Stimulated activated memory B cell treated with anti-CD40 and anti-IgM and Interleukin-4, amounts not matched to agents 10 μg/mL and 1 μg/mL and 100 μg/mL, for 72 hours (primary cell): ENCODE data around the gene GGTA1.

ENCODE experiments used
- ATAC-seq: fragments of 150-1000 bp; cut with Tn5 transposase; 2 replicates; pipeline ENCODE4 v1.10.0; 2021
- H3K27ac Mint-ChIP-seq: one replicate; pipeline ENCODE4 v1.8.0; 2022; ENCODE audit warnings: mild to moderate bottlenecking, mixed read lengths
- H3K27me3 Mint-ChIP-seq: one replicate; pipeline ENCODE4 v1.8.0; 2022; ENCODE audit warnings: mixed read lengths
- H3K36me3 Mint-ChIP-seq: one replicate; pipeline ENCODE4 v1.8.0; 2022; ENCODE audit warnings: mixed read lengths
- H3K4me1 Mint-ChIP-seq: one replicate; pipeline ENCODE4 v1.8.0; 2022; ENCODE audit warnings: mixed read lengths
- H3K4me3 Mint-ChIP-seq: one replicate; pipeline ENCODE4 v1.8.0; 2022; ENCODE audit warnings: mild to moderate bottlenecking, moderate library complexity, mixed read lengths
- H3K9me3 Mint-ChIP-seq: one replicate; pipeline ENCODE4 v1.8.0; 2022; ENCODE audit warnings: mixed read lengths

GGTA1 gene

DNA sequence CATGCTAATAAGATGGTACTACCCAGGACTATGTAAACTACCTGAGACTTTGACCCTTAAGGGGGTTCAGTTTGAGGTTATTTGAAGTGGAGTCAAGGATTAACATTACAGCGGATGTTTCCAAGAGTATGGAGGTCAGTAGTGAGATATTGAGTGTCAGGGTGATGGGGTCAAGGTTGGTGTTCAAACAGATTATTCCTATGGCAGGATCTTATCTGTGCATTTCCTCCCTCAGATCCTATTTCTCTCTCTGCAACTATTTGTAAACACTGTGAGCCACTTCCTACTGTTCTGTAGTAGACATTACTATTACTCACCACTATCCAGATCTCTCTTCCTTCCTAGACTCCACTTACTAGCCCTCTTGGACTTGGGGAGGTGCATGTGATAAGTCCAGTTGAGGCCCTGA is 75.6 kb downstream of the GGTA1 start:
- Mint-ChIP-seq H3K27me3 (peaks cover 19% of the 10 kb centered on the region), H3K4me3 (no peak overlapping the region), H3K4me1 (no peaks in the 10 kb centered on the region), H3K9me3 (peaks cover 4% of the 10 kb centered on the region), H3K27ac (no peak overlapping the region), H3K36me3 (peaks cover 30% of the 10 kb centered on the region)
- ATAC-seq = no peak

GRCh38 chr9:121411993-121412392 is 87.7 kb downstream of the GGTA1 start:
- no peaks in the 10 kb centered on the region for H3K4me1 Mint-ChIP-seq
- H3K36me3 Mint-ChIP-seq = no peaks in the 10 kb centered on the region
- H3K27me3 Mint-ChIP-seq = no peaks in the 10 kb centered on the region
- H3K27ac Mint-ChIP-seq = no peak overlapping the region
- no peak overlapping the region for H3K4me3 Mint-ChIP-seq
- ATAC-seq = no peak
- no peaks in the 10 kb centered on the region for H3K9me3 Mint-ChIP-seq

DNA sequence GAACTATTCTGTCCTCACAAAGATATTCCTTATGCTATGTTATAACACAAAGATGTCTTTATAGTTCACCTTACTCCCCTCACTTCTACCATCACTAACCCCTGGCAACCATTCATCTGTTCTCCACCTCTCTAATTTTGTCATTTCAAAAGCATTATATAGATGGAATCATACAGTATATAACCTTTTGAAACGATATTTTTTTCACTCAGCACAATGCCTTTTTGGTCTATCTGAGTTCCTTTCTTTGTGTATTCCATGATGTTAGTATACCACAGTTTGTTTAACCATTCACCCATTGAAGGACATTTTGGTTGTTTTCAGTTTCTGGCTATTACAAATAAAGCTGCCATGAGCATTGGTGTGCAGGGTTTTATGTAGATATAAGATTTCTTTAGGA is 93.7 kb downstream of the GGTA1 start:
- no peaks in the 10 kb centered on the region for H3K27me3 Mint-ChIP-seq
- no peak overlapping the region for H3K27ac Mint-ChIP-seq
- no peak overlapping the region for H3K4me3 Mint-ChIP-seq
- H3K4me1 Mint-ChIP-seq = no peaks in the 10 kb centered on the region
- no peak for ATAC-seq
- H3K36me3 Mint-ChIP-seq = no peaks in the 10 kb centered on the region
- H3K9me3 Mint-ChIP-seq = peaks cover 4% of the 10 kb centered on the region
